IPS-NIHi7 (cell line): Measurements from ENCODE around the gene BCL3.
"Not testable (repeated sequence)": the region's sequence is repeated elsewhere in the genome, so short reads cannot be mapped to it uniquely, and the experiment has no call there.

ENCODE experiments used
- DNase-seq: peaks from one replicate; pipeline ENCODE4 v3.0.0; 2012; ENCODE audit warnings: mixed read lengths; ENCODE audit errors: extremely low spot score

The BCL3 gene

GRCh38 chr19:44757735-44758505, 9.4 kb downstream of the BCL3 start:
- DNase-seq = peak; percentile 72

GRCh38 chr19:44758596-44758995, 10.1 kb downstream of the BCL3 start:
- DNase-seq = peak; percentile 63

- DNase-seq = no peak
Observed at GRCh38 chr19:44759083-44759804, 10.7 kb downstream of the BCL3 start.

GRCh38 chr19:44762038-44762437, 13.5 kb downstream of the BCL3 start:
- no peak for DNase-seq

- no peak for DNase-seq
Observed at GRCh38 chr19:44765033-44765948, 16.8 kb downstream of the BCL3 start.

GRCh38 chr19:44765949-44766335, 17.4 kb downstream of the BCL3 start:
- DNase-seq = no peak

GRCh38 chr19:44767295-44768180, 19.0 kb downstream of the BCL3 start:
- DNase-seq = no peak

- peak; percentile 100 for DNase-seq
Observed at GRCh38 chr19:44770550-44771257, 22.2 kb downstream of the BCL3 start.

- not testable (repeated sequence) for DNase-seq
Observed at GRCh38 chr19:44772144-44772543, 23.6 kb downstream of the BCL3 start.

GRCh38 chr19:44772959-44773358, 24.5 kb downstream of the BCL3 start:
- no peak for DNase-seq

- no peak for DNase-seq
Observed at GRCh38 chr19:44775676-44776240, 27.2 kb downstream of the BCL3 start.

GRCh38 chr19:44776402-44777096, 28.0 kb downstream of the BCL3 start:
- no peak for DNase-seq

GRCh38 chr19:44777715-44778347, 29.3 kb downstream of the BCL3 start, which contains the start of gene CBLC:
Gene CBLC (plus strand): TSS chr19:44777890. CDS start chr19:44777932, 42 bp downstream.
- DNase-seq = peak; percentile 96

GRCh38 chr19:44779150-44779549, 30.6 kb downstream of the BCL3 start:
- DNase-seq = no peak

GRCh38 chr19:44781694-44782093, 33.2 kb downstream of the BCL3 start:
- DNase-seq = not testable (repeated sequence)

- DNase-seq = no peak
Observed at GRCh38 chr19:44782729-44783128, 34.2 kb downstream of the BCL3 start.

GRCh38 chr19:44783545-44783944, 35.0 kb downstream of the BCL3 start:
- DNase-seq = no peak

GRCh38 chr19:44785271-44785670, 36.8 kb downstream of the BCL3 start:
- no peak for DNase-seq

- DNase-seq = no peak
Observed at GRCh38 chr19:44785993-44786392, 37.5 kb downstream of the BCL3 start.
